H9 (cell line): ENCODE measurements around the gene RNF180. TPM values are rescaled to one million over a fixed set of nuclear protein-coding genes. Genes with fewer than 3 reads are reported as not detected.
A peak's percentile ranks its signal among the peaks of the same experiment; 100 is the strongest.

Source experiments
- DNase-seq: peaks from one replicate; pipeline ENCODE4 v3.0.0-alpha.2; 2017
- H2AFZ ChIP-seq: one replicate; pipeline ENCODE4 v1.6.1; 2013; ENCODE audit warnings: mild to moderate bottlenecking, low read length, control low read depth, moderate library complexity
- H2AK5ac ChIP-seq: 2 replicates; pipeline ENCODE4 v1.6.1; 2013; ENCODE audit warnings: low read length, control low read depth, mixed read lengths; ENCODE audit not compliant: insufficient read length
- H2BK120ac ChIP-seq: one replicate; pipeline ENCODE4 v1.6.1; 2013; ENCODE audit warnings: low read depth, mild to moderate bottlenecking, low read length, control low read depth, inconsistent platforms; ENCODE audit not compliant: poor library complexity, severe bottlenecking
- H2BK12ac ChIP-seq: 2 replicates; pipeline ENCODE4 v1.6.1; 2013; ENCODE audit warnings: low read length, control low read depth, mixed read lengths, low read depth; ENCODE audit not compliant: insufficient read length
- H2BK15ac ChIP-seq: 2 replicates; pipeline ENCODE4 v1.6.1; 2013; ENCODE audit warnings: low read depth, low read length, control low read depth
- H2BK20ac ChIP-seq: one replicate; pipeline ENCODE4 v1.6.1; 2013; ENCODE audit warnings: low read depth, mild to moderate bottlenecking, low read length, control low read depth, inconsistent platforms; ENCODE audit not compliant: poor library complexity, severe bottlenecking
- H2BK5ac ChIP-seq: 2 replicates; pipeline ENCODE4 v1.6.1; 2013; ENCODE audit warnings: low read length, control low read depth, mixed read lengths; ENCODE audit not compliant: insufficient read length
- H3K14ac ChIP-seq: 2 replicates; pipeline ENCODE4 v1.6.1; 2013; ENCODE audit warnings: low read length, control low read depth; ENCODE audit not compliant: insufficient read depth
- H3K18ac ChIP-seq: 2 replicates; pipeline ENCODE4 v1.6.1; 2013; ENCODE audit warnings: low read depth, mild to moderate bottlenecking, mixed read lengths, low read length, control low read depth; ENCODE audit not compliant: insufficient read length
- H3K23ac ChIP-seq: 2 replicates; pipeline ENCODE4 v1.6.1; 2013; ENCODE audit warnings: low read length, control low read depth, mixed read lengths, low read depth; ENCODE audit not compliant: insufficient read length
- H3K23me2 ChIP-seq: 2 replicates; pipeline ENCODE4 v1.6.1; 2013; ENCODE audit warnings: low read depth, mild to moderate bottlenecking, mixed read lengths, low read length, control low read depth; ENCODE audit not compliant: insufficient read length, poor library complexity, severe bottlenecking
- H3K27ac ChIP-seq: 2 replicates; pipeline ENCODE4 v1.5.1; 2013; ENCODE audit warnings: low read length, control low read depth, mixed read lengths, low read depth; ENCODE audit not compliant: insufficient read length
- H3K27me3 ChIP-seq: 2 replicates; pipeline ENCODE4 v1.6.1; 2013; ENCODE audit warnings: low read length, control low read depth, inconsistent platforms; ENCODE audit not compliant: insufficient read depth
- H3K4ac ChIP-seq: 2 replicates; pipeline ENCODE4 v1.6.1; 2013; ENCODE audit warnings: low read depth, mild to moderate bottlenecking, control low read depth, inconsistent platforms, low read length, moderate library complexity
- H3K4me1 ChIP-seq: 2 replicates; pipeline ENCODE4 v1.6.1; 2013; ENCODE audit warnings: low read length, control low read depth, inconsistent platforms; ENCODE audit not compliant: insufficient read depth
- H3K4me2 ChIP-seq: 2 replicates; pipeline ENCODE4 v1.6.1; 2013; ENCODE audit warnings: low read length, control low read depth, mixed read lengths; ENCODE audit not compliant: insufficient read length, insufficient read depth
- H3K56ac ChIP-seq: 2 replicates; pipeline ENCODE4 v1.6.1; 2013; ENCODE audit warnings: low read depth, mild to moderate bottlenecking, mixed read lengths, low read length, control low read depth; ENCODE audit not compliant: insufficient read length
- H3K79me1 ChIP-seq: 2 replicates; pipeline ENCODE4 v1.6.1; 2013; ENCODE audit warnings: low read depth, mild to moderate bottlenecking, moderate library complexity, low read length, control low read depth, inconsistent platforms; ENCODE audit not compliant: insufficient read depth, poor library complexity, severe bottlenecking
- H3K79me2 ChIP-seq: 2 replicates; pipeline ENCODE4 v1.6.1; 2013; ENCODE audit warnings: low read length, control low read depth, inconsistent platforms; ENCODE audit not compliant: insufficient read depth
- H3K9ac ChIP-seq: 2 replicates; pipeline ENCODE4 v1.6.1; 2013; ENCODE audit warnings: low read length, control low read depth, mixed read lengths; ENCODE audit not compliant: insufficient read length; ENCODE audit errors: extremely low read depth
- H3K9me3 ChIP-seq: one replicate; pipeline ENCODE4 v1.6.1; 2013; ENCODE audit warnings: low read depth, low read length, inconsistent platforms; ENCODE audit not compliant: control insufficient read depth
- H3T11ph ChIP-seq: one replicate; pipeline ENCODE4 v1.6.1; 2013; ENCODE audit warnings: mild to moderate bottlenecking, low read length, control low read depth, inconsistent platforms
- H4K20me1 ChIP-seq: one replicate; pipeline ENCODE4 v1.6.1; 2013; ENCODE audit not compliant: control insufficient read depth, insufficient read length, insufficient read depth
- H4K5ac ChIP-seq: 2 replicates; pipeline ENCODE4 v1.6.1; 2013; ENCODE audit warnings: low read depth, mild to moderate bottlenecking, mixed read lengths, low read length, control low read depth; ENCODE audit not compliant: insufficient read length
- H4K8ac ChIP-seq: replicated peaks from 2 replicates; pipeline ENCODE4 v1.6.1; 2013; ENCODE audit warnings: low read length, control low read depth, mixed read lengths, low read depth; ENCODE audit not compliant: insufficient read length
- H4K91ac ChIP-seq: 2 replicates; pipeline ENCODE4 v1.6.1; 2013; ENCODE audit warnings: low read depth, mild to moderate bottlenecking, moderate library complexity, mixed read lengths, low read length, control low read depth; ENCODE audit not compliant: insufficient read length
- H3K27ac Mint-ChIP-seq, 3 experiments: 2 replicates in 2 of 3; 3 replicates in 1 of 3; pipeline ENCODE4 v1.8.0; 2020 to 2021; ENCODE audit warnings: mixed read lengths in 3 of 3, mild to moderate bottlenecking in 1 of 3, moderate library complexity in 1 of 3
- H3K27me3 Mint-ChIP-seq: 2 replicates; pipeline ENCODE4 v1.8.0; 2021; ENCODE audit warnings: low read depth, mild to moderate bottlenecking, moderate library complexity, mixed read lengths
- H3K36me3 Mint-ChIP-seq, 3 experiments: 2 replicates in 2 of 3; 3 replicates in 1 of 3; pipeline ENCODE4 v1.8.0; 2020 to 2021; ENCODE audit warnings: low read depth in 3 of 3, mixed read lengths in 3 of 3; ENCODE audit not compliant: insufficient read depth in 1 of 3
- H3K4me1 Mint-ChIP-seq, 2 experiments: 2 replicates each; pipeline ENCODE4 v1.8.0; 2020; ENCODE audit warnings: mixed read lengths in 2 of 2
- H3K4me3 Mint-ChIP-seq, 2 experiments: 2 replicates in 1 of 2; 3 replicates in 1 of 2; pipeline ENCODE4 v1.8.0; 2020 to 2021; ENCODE audit warnings: mild to moderate bottlenecking in 2 of 2, mixed read lengths in 2 of 2, moderate library complexity in 1 of 2
- H3K9me3 Mint-ChIP-seq, 2 experiments: 2 replicates in 1 of 2; 3 replicates in 1 of 2; pipeline ENCODE4 v1.8.0; 2020; ENCODE audit warnings: mild to moderate bottlenecking in 2 of 2, mixed read lengths in 2 of 2, moderate library complexity in 1 of 2
- CTCF ChIP-seq: fragments of 200-600 bp; sonication (generic); conservative IDR thresholded peaks from 3 replicates; pipeline ENCODE4 v1.8.0; 2021; ENCODE audit warnings: antibody characterized with exemption, mild to moderate bottlenecking
- WGBS: extraction: QIAGEN DNeasy Blood & Tissue Kit; methylation state at CpG from one replicate; pipeline ENCODE4 v1.1.7; 2013; ENCODE audit warnings: missing lambda C conversion rate, low lambda C conversion rate, mixed read lengths; ENCODE audit not compliant: insufficient read length; ENCODE audit errors: extremely low coverage; 5-methylcytosine and 5-hydroxymethylcytosine counted together
- total RNA-seq: library from RNA; stranded (reverse); gene quantifications from 2 replicates; pipeline ENCODE4 v1.2.1, GENCODE V29; 2021

RNF180 gene
- total RNA-seq, 1 experiment from 2014 or later, result 2.5 TPM

GRCh38 chr5:64165160-64165499 is 513 bp upstream of the RNF180 start:
- H3K23ac ChIP-seq, result no peak overlapping the region
- Mint-ChIP-seq H3K4me3 (peak overlapping the region; percentile 73 to 87), H3K27ac (no peak overlapping the region), H3K4me1 (peaks cover 8% of the 10 kb centered on the region in 2 experiments; a peak in 3 of 4 replicates), H3K36me3 (no peaks in the 10 kb centered on the region), H3K9me3 (no peaks in the 10 kb centered on the region), H3K27me3 (peaks cover 32% of the 10 kb centered on the region)
- H3K14ac ChIP-seq, result no peak overlapping the region
- no peaks in the 10 kb centered on the region for H3K79me2 ChIP-seq
- no peak overlapping the region for H4K8ac ChIP-seq
- no peak overlapping the region for H3K4ac ChIP-seq
- H3K18ac ChIP-seq, result no peak overlapping the region
- H4K20me1 ChIP-seq, result no peaks in the 10 kb centered on the region
- no peak overlapping the region for H2BK15ac ChIP-seq
- H3T11ph ChIP-seq, result no peak overlapping the region
- peak overlapping the region; percentile 69 for H2AFZ ChIP-seq
- H4K91ac ChIP-seq, result no peak overlapping the region
- no peak overlapping the region for H3K56ac ChIP-seq
- WGBS, result no CpG with 5 or more reads among the region's 11 CpGs
- H3K23me2 ChIP-seq, result peaks cover 7% of the 10 kb centered on the region
- H2AK5ac ChIP-seq, result no peak overlapping the region
- no peaks in the 10 kb centered on the region for H3K79me1 ChIP-seq
- TF ChIP-seq CTCF, result no peak
- no peak overlapping the region for H4K5ac ChIP-seq
- H2BK5ac ChIP-seq, result no peak overlapping the region
- no peak overlapping the region for H3K27ac ChIP-seq
- no peaks in the 10 kb centered on the region for H3K9me3 ChIP-seq
- peak overlapping the region; percentile 82 for H3K4me2 ChIP-seq
- DNase-seq, result no peak
- H2BK20ac ChIP-seq, result no peak overlapping the region
- H2BK12ac ChIP-seq, result no peak overlapping the region
- H3K27me3 ChIP-seq, result peaks cover 2% of the 10 kb centered on the region; the same call in 1 of the 2 replicates
- no peak overlapping the region for H2BK120ac ChIP-seq
- H3K4me1 ChIP-seq, result no peaks in the 10 kb centered on the region
- H3K9ac ChIP-seq, result peak overlapping the region; percentile 25
